SKM-1 treated with dmso at 0.1 percent for 144 hours (cell line): ENCODE results near the gene STRC.
"Not testable (repeated sequence)": the region's sequence is repeated elsewhere in the genome, so short reads cannot be mapped to it uniquely, and the experiment has no call there.

Experiments
- DNase-seq: peaks from one replicate; lab custom pipeline; 2025; ENCODE audit not compliant: unreplicated experiment; lab: John Stamatoyannopoulos, UW

STRC gene

DNA sequence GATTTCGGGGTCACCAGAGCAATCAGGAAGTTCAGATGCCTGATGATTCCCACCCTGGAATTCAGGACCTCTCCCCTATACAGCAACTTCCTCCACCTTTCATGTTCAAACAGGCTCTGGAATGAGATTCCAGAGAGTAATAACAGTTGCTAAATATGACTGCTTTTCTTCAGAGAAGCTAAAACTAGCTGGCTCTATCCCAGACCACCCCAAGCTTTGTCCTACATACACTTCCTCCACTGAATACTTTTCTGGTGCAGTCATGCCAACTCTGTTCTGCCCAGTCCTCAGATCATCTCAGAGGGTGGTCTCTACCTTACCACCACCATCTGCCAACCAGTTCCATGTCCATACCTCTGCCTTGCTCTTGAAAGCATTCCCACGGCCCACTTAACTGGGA lies 52.0 kb downstream of the STRC start:
- not testable (repeated sequence) for DNase-seq

DNA sequence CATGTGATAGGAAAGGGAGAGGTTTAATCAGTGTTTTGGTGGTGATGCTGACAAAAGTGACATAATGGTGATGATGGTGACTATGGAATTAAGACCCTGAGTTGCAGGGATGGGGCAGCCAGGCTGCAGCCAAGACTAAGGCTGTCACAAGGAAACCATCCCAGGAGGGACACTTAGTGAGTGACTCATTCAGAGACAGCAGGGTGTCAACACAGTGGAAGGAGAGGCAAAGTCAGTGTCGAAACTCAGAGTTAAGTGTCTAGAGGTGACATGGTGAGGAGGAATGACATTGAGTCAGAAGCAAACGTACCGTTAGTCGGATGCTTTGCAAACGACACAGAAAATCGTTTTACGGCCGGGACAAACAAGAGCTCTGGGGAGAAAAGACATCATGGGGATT lies 54.8 kb downstream of the STRC start:
- not testable (repeated sequence) for DNase-seq

DNA sequence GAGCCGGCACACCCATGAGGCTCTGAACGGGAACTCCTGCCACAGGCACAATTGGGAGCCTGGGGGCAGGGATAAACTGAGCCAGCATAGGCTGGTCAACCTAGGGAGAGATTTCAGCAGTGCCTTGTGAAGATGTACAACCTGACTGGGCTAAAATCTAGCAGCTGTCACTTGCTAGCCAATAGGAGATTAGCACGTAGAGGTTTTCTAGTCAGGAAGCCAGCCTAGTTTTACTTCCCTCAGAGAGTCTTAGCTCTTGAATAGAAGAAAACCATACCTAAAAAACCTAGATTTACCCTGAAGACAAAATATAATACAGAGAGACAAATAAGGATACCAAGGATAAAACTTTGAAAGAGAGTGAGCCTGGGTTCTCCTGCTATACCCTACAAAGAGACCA lies 55.8 kb downstream of the STRC start:
- DNase-seq: not testable (repeated sequence)

DNA sequence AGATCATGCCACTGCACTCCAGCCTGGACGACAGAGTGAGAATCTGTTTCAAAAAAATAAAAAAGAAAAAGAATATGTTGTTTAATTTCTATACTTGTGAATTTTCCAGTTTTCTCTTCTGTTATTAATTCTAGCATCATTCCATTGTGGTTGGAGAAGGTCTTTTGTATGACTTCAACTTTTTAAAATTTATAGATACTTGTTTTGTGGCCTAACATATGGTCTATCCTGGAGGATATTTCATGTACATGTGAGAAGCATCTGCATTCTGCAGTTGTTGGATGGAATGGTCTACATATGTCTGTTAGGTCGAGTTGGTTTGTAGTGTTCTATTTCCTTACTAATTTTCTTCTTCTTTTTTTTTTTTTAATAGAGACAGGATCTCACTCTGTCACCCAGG lies 65.6 kb downstream of the STRC start:
- no peak for DNase-seq

DNA sequence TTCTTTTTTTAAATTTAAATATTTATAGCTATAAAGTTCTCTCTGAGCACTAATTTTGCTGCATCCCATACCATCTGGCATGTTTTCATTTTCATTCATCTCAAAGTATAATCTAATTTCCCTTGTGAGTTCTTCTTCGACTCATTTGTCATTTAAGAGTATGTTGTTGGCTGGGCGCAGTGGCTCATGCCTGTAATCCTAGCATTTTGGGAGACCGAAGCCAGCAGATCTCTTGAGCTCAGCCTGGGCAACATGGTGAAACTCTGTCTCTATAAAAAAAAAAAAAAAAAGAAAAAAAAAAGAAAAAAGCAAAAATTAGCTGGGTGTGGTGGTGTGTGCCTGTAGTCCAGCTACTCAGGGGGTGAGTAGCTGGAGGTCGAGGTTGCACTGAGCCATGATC lies 66.3 kb downstream of the STRC start:
- no peak for DNase-seq

DNA sequence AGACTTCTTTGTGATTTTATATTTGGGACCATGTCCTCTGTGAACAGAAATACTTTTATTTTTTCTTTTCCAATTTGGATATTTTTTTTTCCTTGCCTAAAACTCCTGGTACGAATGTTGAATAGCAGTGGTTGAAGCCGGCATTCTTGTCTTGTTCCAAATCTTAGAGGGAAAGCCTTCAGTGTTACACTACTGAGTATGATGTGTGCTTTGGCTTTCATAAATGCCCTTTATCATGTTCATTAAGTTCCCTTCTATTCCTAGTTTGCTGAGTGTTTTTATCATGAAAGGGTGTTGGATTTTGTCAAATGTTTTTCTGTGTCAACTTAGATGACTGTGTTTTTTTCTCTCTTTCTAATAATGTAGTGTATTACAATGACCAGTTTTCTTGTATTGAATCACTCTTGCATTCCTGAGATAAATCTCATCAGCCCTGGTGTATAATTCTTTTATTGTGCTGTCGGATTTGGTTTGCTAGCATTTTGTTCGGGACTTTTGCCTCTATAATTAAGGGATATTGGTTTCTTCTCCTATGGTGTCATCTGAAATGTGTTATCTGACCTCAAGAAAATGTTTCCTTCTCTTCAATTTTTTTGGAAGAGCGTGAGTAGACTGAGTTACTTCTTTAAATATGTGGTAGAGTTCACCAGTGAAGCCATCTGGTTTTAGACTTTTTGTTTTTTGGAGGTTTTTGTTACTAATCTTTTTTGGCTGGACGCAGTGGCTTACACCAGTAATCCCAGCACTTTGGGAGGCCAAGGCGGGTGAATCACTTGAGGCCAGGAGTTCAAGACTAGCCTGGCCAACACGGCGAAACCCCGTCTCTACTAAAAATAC lies 67.9 kb downstream of the STRC start:
- DNase-seq: no peak
